Calu3 (cell line): ENCODE results near the gene HEPHL1. TPM values are rescaled to one million over a fixed set of nuclear protein-coding genes. Genes with fewer than 3 reads are reported as not detected.
"Not testable (repeated sequence)": the region's sequence is repeated elsewhere in the genome, so short reads cannot be mapped to it uniquely, and the experiment has no call there.

ENCODE experiments used
- BruUV-seq: library from RNA; stranded (reverse); fragments of 400-500 nt; replicated peaks from 2 replicates; lab custom pipeline; 2021; lab: Mats Ljungman, UMichigan
- CTCF ChIA-PET: fragments of 300-600 bp; sonication (Branson Sonifier 250); formaldehyde crosslinking; loops from one replicate; lab custom pipeline; 2022; ENCODE audit warnings: antibody characterized with exemption; lab: Charles Lee
- DNase-seq: peaks from one replicate; pipeline ENCODE4 v3.0.0; 2022
- H3K27ac Mint-ChIP-seq: one replicate; pipeline ENCODE4 v1.8.0; 2022; ENCODE audit warnings: mixed read lengths; ENCODE audit not compliant: unreplicated experiment
- H3K27me3 Mint-ChIP-seq: one replicate; pipeline ENCODE4 v1.8.0; 2022; ENCODE audit warnings: mixed read lengths; ENCODE audit not compliant: unreplicated experiment
- H3K36me3 Mint-ChIP-seq: one replicate; pipeline ENCODE4 v1.8.0; 2022; ENCODE audit warnings: mild to moderate bottlenecking, moderate library complexity, mixed read lengths; ENCODE audit not compliant: insufficient read depth, unreplicated experiment
- H3K4me1 Mint-ChIP-seq: one replicate; pipeline ENCODE4 v1.8.0; 2022; ENCODE audit warnings: mild to moderate bottlenecking, low read depth, mixed read lengths; ENCODE audit not compliant: unreplicated experiment
- H3K4me3 Mint-ChIP-seq: one replicate; pipeline ENCODE4 v1.8.0; 2022; ENCODE audit warnings: mild to moderate bottlenecking, low read depth, moderate library complexity, mixed read lengths; ENCODE audit not compliant: unreplicated experiment
- H3K9me3 Mint-ChIP-seq: one replicate; pipeline ENCODE4 v1.8.0; 2022; ENCODE audit warnings: low read depth, mixed read lengths; ENCODE audit not compliant: unreplicated experiment
- intact Hi-C: fragments of 100-400 bp; cut with micrococcal nuclease; formaldehyde crosslinking; loops from one replicate; pipeline ENCODE4 v1.10.0; 2022; ENCODE audit not compliant: unreplicated experiment
- total RNA-seq: library from RNA; stranded (reverse); gene quantifications from 2 replicates; pipeline ENCODE4 v1.2.3, GENCODE V29; 2022
- TF ChIP-seq, protein P1 (sequence below): fragments of 200-600 bp; IDR thresholded peaks from one replicate; pipeline ENCODE4 v1.8.0; 2022; ENCODE audit warnings: antibody characterized with exemption; ENCODE audit not compliant: unreplicated experiment

Gene HEPHL1
- total RNA-seq, 1 experiment from 2014 or later: not detected

DNA sequence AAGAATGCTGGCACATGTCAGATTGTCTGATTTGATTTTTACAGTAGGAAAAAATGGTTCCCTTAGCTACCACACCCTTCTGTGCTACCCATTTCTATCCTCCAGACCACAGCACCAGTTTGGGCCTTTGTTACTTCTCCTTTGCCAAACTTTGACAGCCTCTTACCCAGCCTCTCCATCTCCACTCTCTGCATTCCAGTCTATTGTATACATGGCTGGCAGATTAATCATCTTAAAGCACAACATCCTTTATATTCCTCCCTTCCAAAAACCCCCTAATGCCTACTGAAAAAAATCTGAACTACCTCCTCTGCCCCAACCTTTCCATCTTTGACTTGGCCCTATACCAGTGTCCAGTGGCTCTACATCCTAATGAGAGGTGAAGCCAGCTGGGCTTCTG lies 96.7 kb downstream of the HEPHL1 start:
- BruUV-seq: no TSS peak

DNA sequence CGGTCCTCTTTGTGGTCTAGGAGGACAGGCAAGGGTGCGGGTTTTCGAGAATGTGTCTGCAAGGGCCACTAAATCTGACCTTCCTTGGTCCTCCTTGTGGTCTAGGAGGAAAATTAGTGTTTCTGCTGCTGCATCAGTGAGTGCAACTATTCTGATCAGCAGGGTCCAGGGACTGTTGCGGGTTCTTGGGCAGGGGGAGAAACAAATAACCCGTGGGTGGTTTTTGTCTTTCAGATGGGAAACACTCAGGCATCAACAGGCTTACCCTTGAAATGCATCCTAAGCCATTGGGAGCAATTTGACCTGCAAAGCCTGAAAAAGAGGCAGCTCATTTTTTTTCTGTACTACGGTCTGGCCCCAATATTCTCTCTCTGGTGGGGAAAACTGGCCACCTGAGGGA lies 98.5 kb downstream of the HEPHL1 start:
- H3K9me3 Mint-ChIP-seq, intact Hi-C loops, CTCF ChIA-PET, H3K4me1 Mint-ChIP-seq, H3K36me3 Mint-ChIP-seq, DNase-seq, H3K27me3 Mint-ChIP-seq, H3K27ac Mint-ChIP-seq, H3K4me3 Mint-ChIP-seq, BruUV-seq: not testable (repeated sequence)

More for the DNA sequence above, 96.7 kb downstream of the HEPHL1 start:
- Mint-ChIP-seq H3K27ac (no peak overlapping the region), H3K4me3 (no peak overlapping the region), H3K4me1 (peaks cover 9% of the 10 kb centered on the region), H3K27me3 (no peaks in the 10 kb centered on the region), H3K9me3 (peaks cover 8% of the 10 kb centered on the region), H3K36me3 (no peaks in the 10 kb centered on the region)
- CTCF ChIA-PET: no interaction called here
- no peak for DNase-seq
- intact Hi-C loops: no loop called here
- TF ChIP-seq, protein P1, sequence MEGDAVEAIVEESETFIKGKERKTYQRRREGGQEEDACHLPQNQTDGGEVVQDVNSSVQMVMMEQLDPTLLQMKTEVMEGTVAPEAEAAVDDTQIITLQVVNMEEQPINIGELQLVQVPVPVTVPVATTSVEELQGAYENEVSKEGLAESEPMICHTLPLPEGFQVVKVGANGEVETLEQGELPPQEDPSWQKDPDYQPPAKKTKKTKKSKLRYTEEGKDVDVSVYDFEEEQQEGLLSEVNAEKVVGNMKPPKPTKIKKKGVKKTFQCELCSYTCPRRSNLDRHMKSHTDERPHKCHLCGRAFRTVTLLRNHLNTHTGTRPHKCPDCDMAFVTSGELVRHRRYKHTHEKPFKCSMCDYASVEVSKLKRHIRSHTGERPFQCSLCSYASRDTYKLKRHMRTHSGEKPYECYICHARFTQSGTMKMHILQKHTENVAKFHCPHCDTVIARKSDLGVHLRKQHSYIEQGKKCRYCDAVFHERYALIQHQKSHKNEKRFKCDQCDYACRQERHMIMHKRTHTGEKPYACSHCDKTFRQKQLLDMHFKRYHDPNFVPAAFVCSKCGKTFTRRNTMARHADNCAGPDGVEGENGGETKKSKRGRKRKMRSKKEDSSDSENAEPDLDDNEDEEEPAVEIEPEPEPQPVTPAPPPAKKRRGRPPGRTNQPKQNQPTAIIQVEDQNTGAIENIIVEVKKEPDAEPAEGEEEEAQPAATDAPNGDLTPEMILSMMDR: no peak

DNA sequence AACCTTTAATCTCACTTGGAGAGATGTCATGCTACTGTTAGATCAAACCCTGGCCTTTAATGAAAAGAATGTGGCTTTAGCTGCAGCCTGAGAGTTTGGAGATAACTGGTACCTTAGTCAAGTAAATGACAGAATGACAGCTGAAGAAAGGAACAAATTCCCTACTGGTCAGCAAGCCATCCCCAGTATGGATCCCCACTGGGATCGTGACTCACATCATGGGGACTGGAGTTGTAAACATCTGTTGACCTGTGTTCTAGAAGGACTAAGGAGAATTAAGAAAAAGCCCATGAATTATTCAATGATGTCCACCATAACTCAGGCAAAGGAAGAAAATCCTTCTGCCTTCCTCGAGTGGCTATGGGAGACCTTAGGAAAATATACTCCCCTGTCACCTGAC lies 99.4 kb downstream of the HEPHL1 start:
- H3K4me1 Mint-ChIP-seq, BruUV-seq, intact Hi-C loops, DNase-seq, H3K9me3 Mint-ChIP-seq, CTCF ChIA-PET, H3K36me3 Mint-ChIP-seq, H3K27me3 Mint-ChIP-seq, H3K27ac Mint-ChIP-seq, H3K4me3 Mint-ChIP-seq: not testable (repeated sequence)

DNA sequence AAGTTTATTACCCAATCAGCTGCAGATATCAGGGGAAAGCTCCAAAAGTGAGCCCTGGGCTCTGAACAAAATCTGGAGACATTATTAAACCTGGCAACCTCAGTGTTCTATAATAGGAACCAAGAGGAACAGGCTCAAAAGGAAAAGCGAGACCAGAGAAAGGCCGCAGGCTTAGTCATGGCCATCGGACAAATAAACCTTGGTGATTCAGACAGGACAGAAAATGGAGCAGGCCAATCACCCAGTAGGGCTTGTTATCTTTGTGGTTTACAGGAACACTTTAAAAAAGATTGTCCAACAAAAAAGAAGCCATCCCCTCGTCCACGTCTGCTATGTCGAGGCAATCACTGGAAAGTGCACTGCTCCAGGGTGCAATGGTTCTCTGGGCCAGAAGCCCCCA lies 99.8 kb downstream of the HEPHL1 start:
- Mint-ChIP-seq H3K4me1 (peaks cover 6% of the 10 kb centered on the region), H3K27me3 (no peaks in the 10 kb centered on the region), H3K4me3 (no peak overlapping the region), H3K27ac (no peak overlapping the region), H3K36me3 (no peaks in the 10 kb centered on the region), H3K9me3 (no peaks in the 10 kb centered on the region)
- intact Hi-C loops: no loop called here
- DNase-seq: no peak
- BruUV-seq: no TSS peak
- CTCF ChIA-PET: no interaction called here
- TF ChIP-seq, protein P1: no peak

DNA sequence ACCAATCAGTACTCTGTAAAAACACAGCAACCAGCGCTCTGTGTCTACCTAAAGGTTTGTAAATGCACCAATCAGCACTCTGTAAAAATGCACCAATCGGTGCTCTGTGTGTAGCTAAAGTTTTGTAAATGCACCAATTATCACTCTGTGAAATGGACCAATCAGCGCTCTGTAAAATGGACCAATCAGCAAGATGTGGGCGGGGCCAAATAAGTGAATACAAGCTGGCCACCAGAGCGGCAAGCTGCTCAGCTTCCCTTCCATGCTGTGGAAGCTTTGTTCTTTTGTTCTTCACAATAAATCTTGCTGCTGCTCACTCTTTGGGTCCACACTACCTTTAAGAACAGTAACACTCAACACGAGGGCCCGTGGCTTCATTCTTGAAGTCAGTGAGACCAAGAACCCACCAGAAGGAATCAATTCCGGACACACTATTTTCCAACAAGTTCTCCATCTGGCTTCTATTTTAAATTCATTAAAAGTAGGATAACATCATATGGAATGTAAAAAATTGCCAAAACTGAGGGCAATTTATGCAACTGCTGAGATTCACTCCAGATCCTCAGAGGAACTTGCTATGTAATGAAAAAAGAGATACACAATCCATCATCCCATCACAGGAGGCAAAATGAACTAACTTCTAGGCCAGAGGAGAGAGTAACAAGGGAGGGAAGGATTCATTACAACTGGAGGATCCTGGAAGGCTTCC lies 104.4 kb downstream of the HEPHL1 start:
- TF ChIP-seq, protein P1: no peak
- no TSS peak for BruUV-seq
- peaks cover 17% of the 10 kb centered on the region for H3K4me1 Mint-ChIP-seq
- CTCF ChIA-PET: no interaction called here
- H3K9me3 Mint-ChIP-seq: no peaks in the 10 kb centered on the region
- no peaks in the 10 kb centered on the region for H3K27me3 Mint-ChIP-seq
- no peak overlapping the region for H3K27ac Mint-ChIP-seq
- peaks cover 5% of the 10 kb centered on the region for H3K36me3 Mint-ChIP-seq
- intact Hi-C loops: no loop called here
- no peak for DNase-seq
- no peak overlapping the region for H3K4me3 Mint-ChIP-seq
